ENCODE measurements around the gene KY.

The KY gene

GRCh38 chr3:134690226-134690625, 39.4 kb upstream of the KY start:
- Histone ChIP-seq H3K4me1 (ENCODE audit: low read length) (no peaks in the 10 kb centered on the region), H3K36me3 (replicated peaks; ENCODE audit: insufficient read depth, low read length) (no peaks in the 10 kb centered on the region), H3K4me2 (ENCODE audit: low read depth, low read length) (no peak overlapping the region), H3K27me3 (replicated peaks; ENCODE audit: insufficient read depth, low read length) (no peaks in the 10 kb centered on the region), H3K27ac (ENCODE audit: low read length) (no peak overlapping the region), H2AFZ (ENCODE audit: low read length) (no peak overlapping the region), H3K9ac (ENCODE audit: low read length) (no peak overlapping the region), H3F3A (ENCODE audit: insufficient read depth, low read length) (no peaks in the 10 kb centered on the region), H3K9me2 (replicated peaks; ENCODE audit: insufficient read depth, low read length) (no peaks in the 10 kb centered on the region), H3K79me2 (ENCODE audit: low read length) (no peaks in the 10 kb centered on the region), H3K9me3 (replicated peaks; ENCODE audit: insufficient read depth, low read length) (no peaks in the 10 kb centered on the region), H4K20me1 (ENCODE audit: insufficient read depth, low read length) (no peaks in the 10 kb centered on the region), H3K4me3 (ENCODE audit: low read length) (no peak overlapping the region)
- TF ChIP-seq CTCF (IDR thresholded peaks at IDR 0.05; ENCODE audit: low read length) (no peak), EZH2 (optimal IDR thresholded peaks at IDR 0.05; ENCODE audit: low read depth, low read length) (no peak), EZH2phosphoT487 (IDR thresholded peaks at IDR 0.05; ENCODE audit: low read length) (no peak)
- DNase-seq = no peak

GRCh38 chr3:134687642-134688041, 36.8 kb upstream of the KY start:
- no peak overlapping the region for H3K4me3 ChIP-seq (ENCODE audit: low read length)
- H3K4me1 ChIP-seq (ENCODE audit: low read length) = no peaks in the 10 kb centered on the region
- no peaks in the 10 kb centered on the region for H3K27me3 ChIP-seq (replicated peaks; ENCODE audit: insufficient read depth, low read length)
- H3K9me3 ChIP-seq (replicated peaks; ENCODE audit: insufficient read depth, low read length) = no peaks in the 10 kb centered on the region
- no peaks in the 10 kb centered on the region for H3K79me2 ChIP-seq (ENCODE audit: low read length)
- H4K20me1 ChIP-seq (ENCODE audit: insufficient read depth, low read length) = no peaks in the 10 kb centered on the region
- no peak overlapping the region for H2AFZ ChIP-seq (ENCODE audit: low read length)
- H3K36me3 ChIP-seq (replicated peaks; ENCODE audit: insufficient read depth, low read length) = no peaks in the 10 kb centered on the region
- H3K9ac ChIP-seq (ENCODE audit: low read length) = no peak overlapping the region
- no peaks in the 10 kb centered on the region for H3F3A ChIP-seq (ENCODE audit: insufficient read depth, low read length)
- no peak overlapping the region for H3K27ac ChIP-seq (ENCODE audit: low read length)
- no peak for TF ChIP-seq EZH2phosphoT487 (IDR thresholded peaks at IDR 0.05; ENCODE audit: low read length)
- no peak for TF ChIP-seq CTCF (IDR thresholded peaks at IDR 0.05; ENCODE audit: low read length)
- TF ChIP-seq EZH2 (optimal IDR thresholded peaks at IDR 0.05; ENCODE audit: low read depth, low read length) = no peak
- H3K9me2 ChIP-seq (replicated peaks; ENCODE audit: insufficient read depth, low read length) = no peaks in the 10 kb centered on the region
- no peak for DNase-seq
- H3K4me2 ChIP-seq (ENCODE audit: low read depth, low read length) = no peak overlapping the region

GRCh38 chr3:134685929-134686802, 35.3 kb upstream of the KY start:
- no peak overlapping the region for H2AFZ ChIP-seq (ENCODE audit: low read length)
- H3K27ac ChIP-seq (ENCODE audit: low read length) = no peak overlapping the region
- TF ChIP-seq EZH2phosphoT487 (IDR thresholded peaks at IDR 0.05; ENCODE audit: low read length) (no peak), CTCF (IDR thresholded peaks at IDR 0.05; ENCODE audit: low read length) (no peak), EZH2 (optimal IDR thresholded peaks at IDR 0.05; ENCODE audit: low read depth, low read length) (no peak)

More at GRCh38 chr3:134685929-134686802, 35.3 kb upstream of the KY start:
- Histone ChIP-seq H3K4me1 (ENCODE audit: low read length) (no peaks in the 10 kb centered on the region), H3K27me3 (replicated peaks; ENCODE audit: insufficient read depth, low read length) (no peaks in the 10 kb centered on the region), H3K9me2 (replicated peaks; ENCODE audit: insufficient read depth, low read length) (no peaks in the 10 kb centered on the region), H3K79me2 (ENCODE audit: low read length) (no peaks in the 10 kb centered on the region), H3F3A (ENCODE audit: insufficient read depth, low read length) (no peaks in the 10 kb centered on the region), H3K4me3 (ENCODE audit: low read length) (no peak overlapping the region), H3K9me3 (replicated peaks; ENCODE audit: insufficient read depth, low read length) (no peaks in the 10 kb centered on the region), H4K20me1 (ENCODE audit: insufficient read depth, low read length) (no peaks in the 10 kb centered on the region), H3K9ac (ENCODE audit: low read length) (no peak overlapping the region), H3K36me3 (replicated peaks; ENCODE audit: insufficient read depth, low read length) (no peaks in the 10 kb centered on the region), H3K4me2 (ENCODE audit: low read depth, low read length) (no peak overlapping the region)
- DNase-seq = no peak
